Prostate gland (tissue), 2 donors: ENCODE data around the gene ST6GALNAC3. TPM values are rescaled to one million over a fixed set of nuclear protein-coding genes. Genes with fewer than 3 reads are reported as not detected.

Source experiments
- DNase-seq: peaks from one replicate; pipeline ENCODE4 v3.0.0-alpha.2; 2019; ENCODE audit warnings: low spot score
- H3K27ac ChIP-seq, 2 donors: fragments of 200-600 bp; sonication (generic); 2 replicates each; pipeline ENCODE4 v1.5.1; 2017 to 2019
- H3K27me3 ChIP-seq: fragments of 200-600 bp; sonication (generic); replicated peaks from 2 replicates; pipeline ENCODE4 v1.5.1; 2019; ENCODE audit not compliant: insufficient read depth
- H3K36me3 ChIP-seq, 2 donors: fragments of 200-600 bp; sonication (generic); 1 replicate in 1 of 2; 2 replicates in 1 of 2; pipeline versions ENCODE4 v1.5.1 to v1.8.1; 2017 to 2019
- H3K4me1 ChIP-seq: fragments of 200-600 bp; sonication (generic); replicated peaks from 2 replicates; pipeline ENCODE4 v1.5.1; 2019
- H3K4me3 ChIP-seq, 2 donors: fragments of 200-600 bp; sonication (generic); 2 replicates each; pipeline ENCODE4 v1.5.1; 2017 to 2019
- H3K9me3 ChIP-seq: fragments of 200-600 bp; sonication (generic); 2 replicates; pipeline ENCODE4 v1.5.1; 2017
- POLR2A ChIP-seq: fragments of 450-650 bp; IDR thresholded peaks from one replicate; pipeline ENCODE4 v1.6.1; 2016; ENCODE audit warnings: antibody characterized with exemption, mild to moderate bottlenecking
- POLR2AphosphoS5 ChIP-seq: sonication (generic); formaldehyde crosslinking; IDR thresholded peaks from one replicate; pipeline ENCODE4 v1.6.1; 2017; ENCODE audit warnings: antibody characterized with exemption
- WGBS: methylation state at CpG from one replicate; pipeline ENCODE4 v1.1.5; 2018; 5-methylcytosine and 5-hydroxymethylcytosine counted together
- intact Hi-C: fragments of 100-400 bp; cut with DNase I; formaldehyde crosslinking; loops from one replicate; pipeline ENCODE4 v1.14.2; 2022
- total RNA-seq, 2 donors: library from RNA; depleted of rRNA; stranded (reverse); fragments of >200 nt; gene quantifications; one replicate each; pipeline ENCODE4 v1.1.0, GENCODE V29; 2016
- TF ChIP-seq, protein P1 (sequence below), 4 experiments: fragments of 200-600 bp in 2 of 4; fragments of 450-650 bp in 2 of 4; sonication (generic) in 2 of 4; IDR thresholded peaks; 1 replicate in 3 of 4; 2 replicates in 1 of 4; pipeline ENCODE4 v1.5.1; 2016 to 2019; ENCODE audit warnings: antibody characterized with exemption in 4 of 4, mild to moderate bottlenecking in 2 of 4, moderate library complexity in 2 of 4

The ST6GALNAC3 gene
- total RNA-seq, 2 donors from 2014 or later = 0.41 to 0.80 TPM

DNA sequence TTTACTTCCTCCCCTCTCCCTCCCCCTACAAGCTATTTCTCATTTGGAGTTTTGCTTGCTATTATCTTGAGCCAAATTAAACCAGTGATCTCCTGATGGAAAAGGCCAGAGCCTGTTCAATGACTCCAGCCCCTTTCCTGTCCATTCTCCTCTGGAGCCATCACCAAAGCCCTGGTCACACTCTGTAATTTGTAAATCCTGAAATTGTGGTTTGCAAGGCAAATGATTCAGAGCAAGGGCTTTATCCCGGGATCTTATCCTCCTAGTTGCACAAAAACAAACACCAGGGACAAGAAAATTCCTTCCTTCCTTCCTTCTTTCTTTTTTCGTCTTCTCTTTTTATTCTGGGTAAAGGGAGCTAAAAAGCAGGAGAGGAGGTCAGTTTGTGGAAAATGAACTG lies 426.6 kb downstream of the ST6GALNAC3 start:
- DNase-seq = no peak
- no peak overlapping the region for H3K27ac ChIP-seq
- intact Hi-C loops = no loop called here
- H3K4me3 ChIP-seq = no peak overlapping the region
- no peaks in the 10 kb centered on the region for H3K4me1 ChIP-seq
- no peaks in the 10 kb centered on the region for H3K27me3 ChIP-seq
- 49% methylated on average over 2 of the region's 2 CpGs for WGBS
- TF ChIP-seq POLR2A = no peak
- TF ChIP-seq, protein P1, sequence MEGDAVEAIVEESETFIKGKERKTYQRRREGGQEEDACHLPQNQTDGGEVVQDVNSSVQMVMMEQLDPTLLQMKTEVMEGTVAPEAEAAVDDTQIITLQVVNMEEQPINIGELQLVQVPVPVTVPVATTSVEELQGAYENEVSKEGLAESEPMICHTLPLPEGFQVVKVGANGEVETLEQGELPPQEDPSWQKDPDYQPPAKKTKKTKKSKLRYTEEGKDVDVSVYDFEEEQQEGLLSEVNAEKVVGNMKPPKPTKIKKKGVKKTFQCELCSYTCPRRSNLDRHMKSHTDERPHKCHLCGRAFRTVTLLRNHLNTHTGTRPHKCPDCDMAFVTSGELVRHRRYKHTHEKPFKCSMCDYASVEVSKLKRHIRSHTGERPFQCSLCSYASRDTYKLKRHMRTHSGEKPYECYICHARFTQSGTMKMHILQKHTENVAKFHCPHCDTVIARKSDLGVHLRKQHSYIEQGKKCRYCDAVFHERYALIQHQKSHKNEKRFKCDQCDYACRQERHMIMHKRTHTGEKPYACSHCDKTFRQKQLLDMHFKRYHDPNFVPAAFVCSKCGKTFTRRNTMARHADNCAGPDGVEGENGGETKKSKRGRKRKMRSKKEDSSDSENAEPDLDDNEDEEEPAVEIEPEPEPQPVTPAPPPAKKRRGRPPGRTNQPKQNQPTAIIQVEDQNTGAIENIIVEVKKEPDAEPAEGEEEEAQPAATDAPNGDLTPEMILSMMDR (IDR thresholded peaks at IDR 0.05) = no peak
- no peak for TF ChIP-seq POLR2AphosphoS5
- H3K36me3 ChIP-seq = no peaks in the 10 kb centered on the region
- no peaks in the 10 kb centered on the region for H3K9me3 ChIP-seq

DNA sequence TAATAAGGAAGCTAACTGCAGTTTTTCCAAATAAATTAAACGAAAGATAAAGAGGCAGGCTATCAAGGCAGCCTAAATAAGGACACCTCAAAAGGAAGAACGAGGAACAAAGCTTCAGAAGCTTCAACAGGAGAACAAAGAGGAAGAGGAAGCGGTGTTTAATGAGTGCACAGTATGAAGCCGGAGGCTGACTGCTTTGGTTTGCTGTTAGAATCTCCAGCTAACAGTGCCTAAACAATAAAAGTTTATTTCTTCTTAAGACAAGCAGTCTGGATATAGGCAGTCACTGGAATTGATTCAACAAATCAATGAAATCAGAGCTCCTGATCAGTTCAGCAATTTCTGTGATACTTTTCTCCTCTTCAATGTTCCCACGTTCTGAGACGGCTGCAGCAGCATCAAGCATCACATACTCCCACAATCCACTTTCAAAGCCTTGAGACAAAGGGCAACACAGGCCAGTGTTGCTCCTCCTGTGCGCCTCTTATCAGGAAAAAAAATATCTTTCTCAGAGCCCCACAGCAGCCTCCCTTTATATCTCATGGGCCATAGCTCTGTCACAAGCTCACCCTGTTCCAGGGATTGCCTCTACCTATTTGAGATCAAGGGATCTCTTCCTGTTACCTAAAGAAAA lies 427.2 kb downstream of the ST6GALNAC3 start:
- no peak overlapping the region for H3K4me3 ChIP-seq
- no peak for TF ChIP-seq POLR2A
- TF ChIP-seq, protein P1 (IDR thresholded peaks at IDR 0.05) = no peak
- TF ChIP-seq POLR2AphosphoS5 = no peak
- H3K4me1 ChIP-seq = no peaks in the 10 kb centered on the region
- H3K27ac ChIP-seq = no peak overlapping the region
- H3K36me3 ChIP-seq = no peaks in the 10 kb centered on the region
- WGBS = 47% methylated on average over 7 of the region's 7 CpGs
- intact Hi-C loops = no loop called here
- DNase-seq = no peak
- no peaks in the 10 kb centered on the region for H3K9me3 ChIP-seq
- no peaks in the 10 kb centered on the region for H3K27me3 ChIP-seq

DNA sequence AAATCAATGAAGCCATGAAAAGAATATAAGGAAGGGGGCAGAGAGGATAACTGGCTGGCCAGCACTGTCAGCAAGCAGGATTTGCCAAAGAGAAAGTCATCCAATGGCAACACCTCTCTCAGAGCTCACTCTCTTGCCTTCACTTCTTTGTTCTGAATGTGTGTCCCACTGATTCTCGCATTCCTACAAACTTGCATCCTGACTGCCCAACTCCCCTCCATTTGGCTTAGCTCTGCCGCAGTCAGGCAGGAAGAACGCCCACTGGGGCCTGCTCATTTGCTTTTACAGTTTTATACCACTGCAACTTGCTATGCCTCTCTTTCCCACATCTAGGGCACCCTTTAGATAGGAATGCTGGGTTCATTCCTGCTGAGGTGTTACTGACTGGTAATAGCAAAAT lies 428.6 kb downstream of the ST6GALNAC3 start:
- WGBS = 91% methylated on average over 3 of the region's 3 CpGs
- no peak for DNase-seq
- Histone ChIP-seq H3K27ac (no peak overlapping the region), H3K27me3 (no peaks in the 10 kb centered on the region), H3K36me3 (no peaks in the 10 kb centered on the region), H3K4me1 (no peaks in the 10 kb centered on the region), H3K4me3 (no peak overlapping the region), H3K9me3 (no peaks in the 10 kb centered on the region)
- intact Hi-C loops = no loop called here
- TF ChIP-seq POLR2A (no peak), POLR2AphosphoS5 (no peak)
- TF ChIP-seq, protein P1 (IDR thresholded peaks at IDR 0.05) = no peak

DNA sequence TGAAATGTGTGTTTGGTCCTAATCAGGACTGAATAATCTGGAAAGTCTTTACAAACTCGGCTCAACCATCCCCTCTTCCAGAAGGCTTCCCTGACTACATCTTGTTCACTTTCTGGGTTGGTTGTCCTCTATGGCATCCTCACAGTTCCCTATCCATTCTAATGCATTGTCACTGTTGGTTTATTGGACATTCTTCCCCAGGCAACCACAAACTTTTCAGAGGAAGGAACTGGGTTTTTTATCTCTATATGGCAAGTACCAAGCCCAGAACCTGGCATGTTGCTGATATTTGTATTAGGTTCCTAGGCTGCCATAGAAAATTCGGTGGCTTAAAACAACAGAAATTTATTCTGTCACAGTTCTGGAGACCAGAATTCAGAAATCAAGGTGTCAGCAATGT lies 429.2 kb downstream of the ST6GALNAC3 start:
- Histone ChIP-seq H3K9me3 (no peaks in the 10 kb centered on the region), H3K27me3 (no peaks in the 10 kb centered on the region), H3K36me3 (no peaks in the 10 kb centered on the region), H3K4me1 (no peaks in the 10 kb centered on the region), H3K4me3 (no peak overlapping the region), H3K27ac (no peak overlapping the region)
- intact Hi-C loops = no loop called here
- no peak for DNase-seq
- WGBS = 78% methylated on average over 2 of the region's 2 CpGs
- TF ChIP-seq, protein P1 (IDR thresholded peaks at IDR 0.05) = no peak
- TF ChIP-seq POLR2AphosphoS5 (no peak), POLR2A (no peak)

DNA sequence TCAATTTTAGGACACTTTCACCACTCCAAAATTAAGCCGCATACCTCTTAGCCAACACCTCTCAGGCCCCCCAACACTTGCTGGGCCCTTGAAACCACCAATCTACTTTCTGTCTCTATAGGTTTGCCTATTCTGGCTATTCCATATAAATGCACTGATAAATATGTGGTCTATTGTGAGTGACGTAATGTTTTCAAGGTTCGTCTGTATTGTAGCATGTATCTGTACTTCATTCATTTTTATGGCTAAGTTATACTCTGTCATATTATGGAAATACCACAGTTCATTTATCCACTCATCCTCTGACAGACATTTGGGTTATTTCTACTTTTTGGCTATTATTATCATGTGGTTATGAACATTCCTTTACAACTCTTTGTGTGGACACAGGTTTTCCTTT lies 432.8 kb downstream of the ST6GALNAC3 start:
- Histone ChIP-seq H3K36me3 (no peaks in the 10 kb centered on the region), H3K27ac (no peak overlapping the region), H3K4me3 (no peak overlapping the region), H3K9me3 (no peaks in the 10 kb centered on the region), H3K27me3 (no peaks in the 10 kb centered on the region), H3K4me1 (no peaks in the 10 kb centered on the region)
- TF ChIP-seq, protein P1 (IDR thresholded peaks at IDR 0.05) = no peak
- TF ChIP-seq POLR2A (no peak), POLR2AphosphoS5 (no peak)
- DNase-seq = no peak
- 88% methylated on average over 3 of the region's 3 CpGs for WGBS
- intact Hi-C loops = no loop called here
